Smooth muscle cell (in vitro differentiated cells): ENCODE results near the gene MLXIP. TPM values are rescaled to one million over a fixed set of nuclear protein-coding genes. Genes with fewer than 3 reads are reported as not detected.

ENCODE experiments used
- DNase-seq: peaks from one replicate; lab custom pipeline; 2025; ENCODE audit not compliant: unreplicated experiment; lab: John Stamatoyannopoulos, UW
- H2AFZ ChIP-seq: fragments of 200-600 bp; sonication (generic); 2 replicates; pipeline ENCODE4 v1.6.0; 2016; ENCODE audit warnings: antibody characterized with exemption, low read depth, mild to moderate bottlenecking
- H3F3A ChIP-seq: fragments of 200-600 bp; sonication (generic); 2 replicates; pipeline ENCODE4 v1.6.0; 2017; ENCODE audit warnings: antibody characterized with exemption, low read depth
- H3K27ac ChIP-seq: fragments of 200-600 bp; sonication (generic); 2 replicates; pipeline ENCODE4 v1.5.1; 2016; ENCODE audit warnings: low read depth, mild to moderate bottlenecking
- H3K27me3 ChIP-seq: fragments of 200-600 bp; sonication (generic); 2 replicates; pipeline ENCODE4 v1.6.1; 2016; ENCODE audit warnings: low read depth, mild to moderate bottlenecking
- H3K36me3 ChIP-seq: fragments of 200-600 bp; sonication (generic); 2 replicates; pipeline ENCODE4 v1.5.1; 2016; ENCODE audit warnings: low read depth
- H3K4me1 ChIP-seq: fragments of 200-600 bp; sonication (generic); 2 replicates; pipeline ENCODE4 v1.5.1; 2016; ENCODE audit warnings: low read depth
- H3K4me2 ChIP-seq: fragments of 200-600 bp; sonication (generic); 2 replicates; pipeline ENCODE4 v1.6.0; 2016; ENCODE audit warnings: mild to moderate bottlenecking
- H3K4me3 ChIP-seq: fragments of 200-600 bp; sonication (generic); 2 replicates; pipeline ENCODE4 v1.5.1; 2016; ENCODE audit warnings: mild to moderate bottlenecking
- H3K79me2 ChIP-seq: fragments of 200-600 bp; sonication (generic); 2 replicates; pipeline ENCODE4 v1.6.0; 2016; ENCODE audit warnings: low read depth, mild to moderate bottlenecking
- H3K9ac ChIP-seq: fragments of 200-600 bp; sonication (generic); 2 replicates; pipeline ENCODE4 v1.6.0; 2016; ENCODE audit warnings: low read depth
- H3K9me3 ChIP-seq: fragments of 200-600 bp; sonication (generic); replicated peaks from 2 replicates; pipeline ENCODE4 v1.5.1; 2016; ENCODE audit warnings: low read depth
- H4K20me1 ChIP-seq: fragments of 200-600 bp; sonication (generic); 2 replicates; pipeline ENCODE4 v1.6.0; 2016; ENCODE audit warnings: low read depth
- CTCF ChIP-seq: fragments of 200-600 bp; sonication (generic); IDR thresholded peaks from 2 replicates; pipeline ENCODE4 v1.5.1; 2017; ENCODE audit warnings: borderline replicate concordance, mild to moderate bottlenecking, antibody characterized with exemption; ENCODE audit not compliant: insufficient read depth, poor library complexity, severe bottlenecking
- WGBS: methylation state at CpG from one replicate; pipeline ENCODE4 v1.1.7; 2016; ENCODE audit warnings: low lambda C conversion rate; 5-methylcytosine and 5-hydroxymethylcytosine counted together
- polyA plus RNA-seq: library from polyadenylated mRNA; unstranded; fragments of >200 nt; fragmentation: Nextera tagmentation; extraction: Ambion mirVana; gene quantifications from 2 replicates; pipeline ENCODE4 v1.2.1, GENCODE V29; 2016
- total RNA-seq: library from RNA; depleted of rRNA; stranded (reverse); fragments of >200 nt; gene quantifications from 2 replicates; pipeline ENCODE4 v1.2.3, GENCODE V29; 2014

MLXIP gene
- total and polyA plus RNA-seq, 2 experiments from 2014 or later: 11.8 to 15.3 TPM

GRCh38 chr12:122138181-122138580, 59.6 kb downstream of the MLXIP start:
- TF ChIP-seq CTCF: no peak
- Histone ChIP-seq H3K27me3 (no peaks in the 10 kb centered on the region), H3K4me2 (no peak overlapping the region), H3K36me3 (no peaks in the 10 kb centered on the region), H3K4me3 (no peak overlapping the region), H3K27ac (no peak overlapping the region), H2AFZ (no peak overlapping the region), H3K9ac (no peak overlapping the region), H3K79me2 (no peaks in the 10 kb centered on the region), H3F3A (no peaks in the 10 kb centered on the region), H3K9me3 (no peaks in the 10 kb centered on the region), H3K4me1 (no peaks in the 10 kb centered on the region), H4K20me1 (no peaks in the 10 kb centered on the region)
- WGBS: 86% methylated on average over 11 of the region's 11 CpGs
- no peak for DNase-seq

- no peak overlapping the region for H3K4me2 ChIP-seq
These were observed 60.1 kb downstream of the MLXIP start for GRCh38 chr12:122138616-122139015.

GRCh38 chr12:122139266-122139665, 60.7 kb downstream of the MLXIP start:
- no peaks in the 10 kb centered on the region for H3K27me3 ChIP-seq
- H3K4me3 ChIP-seq: no peak overlapping the region
- no peak for TF ChIP-seq CTCF
- H3K36me3 ChIP-seq: no peaks in the 10 kb centered on the region
- H3K27ac ChIP-seq: no peak overlapping the region
- WGBS: 96% methylated on average over 15 of the region's 15 CpGs
- H4K20me1 ChIP-seq: no peaks in the 10 kb centered on the region
- no peak overlapping the region for H2AFZ ChIP-seq
- H3F3A ChIP-seq: no peaks in the 10 kb centered on the region
- DNase-seq: no peak
- no peaks in the 10 kb centered on the region for H3K4me1 ChIP-seq
- no peak overlapping the region for H3K9ac ChIP-seq
- H3K9me3 ChIP-seq: no peaks in the 10 kb centered on the region
- H3K4me2 ChIP-seq: no peak overlapping the region
- H3K79me2 ChIP-seq: no peaks in the 10 kb centered on the region

More at GRCh38 chr12:122138616-122139015, 60.1 kb downstream of the MLXIP start:
- H3K9ac ChIP-seq: no peak overlapping the region
- no peaks in the 10 kb centered on the region for H3K79me2 ChIP-seq
- no peak overlapping the region for H3K4me3 ChIP-seq
- H2AFZ ChIP-seq: no peak overlapping the region
- H3K27ac ChIP-seq: no peak overlapping the region
- no peak for TF ChIP-seq CTCF
- H3K9me3 ChIP-seq: no peaks in the 10 kb centered on the region
- no peak for DNase-seq
- no peaks in the 10 kb centered on the region for H3K4me1 ChIP-seq
- H3K27me3 ChIP-seq: no peaks in the 10 kb centered on the region
- H4K20me1 ChIP-seq: no peaks in the 10 kb centered on the region
- no peaks in the 10 kb centered on the region for H3F3A ChIP-seq
- H3K36me3 ChIP-seq: no peaks in the 10 kb centered on the region
- 98% methylated on average over 11 of the region's 11 CpGs for WGBS

GRCh38 chr12:122139941-122140340, 61.4 kb downstream of the MLXIP start:
- Histone ChIP-seq H2AFZ (no peak overlapping the region), H3K9ac (no peak overlapping the region), H4K20me1 (no peaks in the 10 kb centered on the region), H3K27ac (no peak overlapping the region), H3K4me2 (no peak overlapping the region), H3K27me3 (no peaks in the 10 kb centered on the region), H3K4me1 (no peaks in the 10 kb centered on the region), H3K36me3 (no peaks in the 10 kb centered on the region), H3K9me3 (no peaks in the 10 kb centered on the region), H3K79me2 (no peaks in the 10 kb centered on the region), H3K4me3 (no peak overlapping the region), H3F3A (no peaks in the 10 kb centered on the region)
- no peak for DNase-seq
- 79% methylated on average over 8 of the region's 8 CpGs for WGBS
- TF ChIP-seq CTCF: no peak
